Hepatocyte (in vitro differentiated cells): Measurements from ENCODE around the gene AHCTF1. TPM values are rescaled to one million over a fixed set of nuclear protein-coding genes. Genes with fewer than 3 reads are reported as not detected.
"Not testable (repeated sequence)": the region's sequence is repeated elsewhere in the genome, so short reads cannot be mapped to it uniquely, and the experiment has no call there.

ENCODE experiments used
- DNase-seq: peaks from one replicate; pipeline ENCODE4 v3.0.0-alpha.2; 2016; ENCODE audit warnings: low spot score
- H2AFZ ChIP-seq: fragments of 200-600 bp; sonication (generic); 2 replicates; pipeline ENCODE4 v1.6.0; 2016; ENCODE audit warnings: antibody characterized with exemption, mild to moderate bottlenecking
- H3K27ac ChIP-seq: fragments of 200-600 bp; sonication (generic); 2 replicates; pipeline ENCODE4 v1.5.1; 2016; ENCODE audit warnings: mild to moderate bottlenecking
- H3K27me3 ChIP-seq: fragments of 200-600 bp; sonication (generic); 2 replicates; pipeline ENCODE4 v1.6.1; 2016
- H3K36me3 ChIP-seq: fragments of 200-600 bp; sonication (generic); replicated peaks from 2 replicates; pipeline ENCODE4 v1.5.1; 2016; ENCODE audit warnings: low read depth; ENCODE audit not compliant: insufficient read depth
- H3K4me1 ChIP-seq: fragments of 200-600 bp; sonication (generic); 2 replicates; pipeline ENCODE4 v1.5.1; 2016; ENCODE audit warnings: mild to moderate bottlenecking, moderate library complexity; ENCODE audit not compliant: insufficient read depth
- H3K4me2 ChIP-seq: fragments of 200-600 bp; sonication (generic); 2 replicates; pipeline ENCODE4 v1.6.0; 2016
- H3K4me3 ChIP-seq: fragments of 200-600 bp; sonication (generic); 2 replicates; pipeline ENCODE4 v1.5.1; 2016; ENCODE audit warnings: mild to moderate bottlenecking
- H3K79me2 ChIP-seq: fragments of 200-600 bp; sonication (generic); 2 replicates; pipeline ENCODE4 v1.6.0; 2017; ENCODE audit warnings: mild to moderate bottlenecking
- H3K9me2 ChIP-seq: fragments of 200-600 bp; sonication (generic); replicated peaks from 2 replicates; pipeline ENCODE4 v1.6.0; 2017; ENCODE audit warnings: mild to moderate bottlenecking; ENCODE audit not compliant: insufficient read depth
- H3K9me3 ChIP-seq: fragments of 200-600 bp; sonication (generic); 2 replicates; pipeline ENCODE4 v1.5.1; 2016; ENCODE audit warnings: low read depth, mild to moderate bottlenecking
- H4K20me1 ChIP-seq: fragments of 200-600 bp; sonication (generic); 2 replicates; pipeline ENCODE4 v1.6.0; 2016; ENCODE audit warnings: mild to moderate bottlenecking; ENCODE audit not compliant: insufficient read depth, poor library complexity, severe bottlenecking
- CTCF ChIP-seq: fragments of 200-600 bp; sonication (generic); IDR thresholded peaks from 2 replicates; pipeline ENCODE4 v1.5.1; 2016; ENCODE audit warnings: antibody characterized with exemption, mild to moderate bottlenecking; ENCODE audit not compliant: poor library complexity
- EZH2 ChIP-seq: fragments of 200-600 bp; sonication (generic); IDR thresholded peaks from 2 replicates; pipeline ENCODE4 v1.6.1; 2016; ENCODE audit warnings: antibody characterized with exemption, mild to moderate bottlenecking, borderline replicate concordance
- EZH2phosphoT487 ChIP-seq: fragments of 200-600 bp; sonication (generic); IDR thresholded peaks from one replicate; pipeline ENCODE4 v1.6.1; 2018; ENCODE audit warnings: antibody characterized with exemption, mild to moderate bottlenecking, low read depth, moderate library complexity; ENCODE audit not compliant: unreplicated experiment, severe bottlenecking
- WGBS: methylation state at CpG from one replicate; pipeline ENCODE4 v1.1.6; 2016; ENCODE audit warnings: low lambda C conversion rate; ENCODE audit errors: missing lambda C conversion rate; 5-methylcytosine and 5-hydroxymethylcytosine counted together
- polyA plus RNA-seq: library from polyadenylated mRNA; unstranded; fragments of >200 nt; fragmentation: Nextera tagmentation; extraction: Ambion mirVana; gene quantifications from 2 replicates; pipeline ENCODE4 v1.2.1, GENCODE V29; 2016
- total RNA-seq: library from RNA; depleted of rRNA; stranded (reverse); fragments of >200 nt; gene quantifications from 2 replicates; pipeline ENCODE4 v1.2.3, GENCODE V29; 2014

AHCTF1 gene
- total and polyA plus RNA-seq, 2 experiments from 2014 or later: 9.7 to 36.4 TPM

DNA sequence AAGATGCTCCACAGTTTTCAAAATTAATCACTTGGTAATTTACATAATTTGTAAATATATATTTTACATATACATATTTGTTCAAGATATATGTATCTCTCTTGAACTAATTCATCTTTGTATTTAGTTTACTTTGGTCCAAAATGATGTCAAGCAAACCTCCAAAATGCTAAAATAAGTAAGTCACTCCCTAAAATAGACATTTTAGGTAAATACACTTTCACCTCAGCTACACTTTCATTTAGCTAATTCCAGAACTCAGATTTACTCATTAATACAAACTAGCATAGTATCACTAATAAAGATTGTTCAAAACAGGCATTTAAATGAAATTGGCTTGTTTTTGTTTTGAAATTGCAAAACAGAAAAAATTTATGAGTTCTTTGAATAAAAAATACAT is 40.6 kb downstream of the AHCTF1 start:
- Histone ChIP-seq H3K27ac (no peak overlapping the region), H3K36me3 (peaks cover 3% of the 10 kb centered on the region), H3K4me2 (no peak overlapping the region), H3K4me1 (no peaks in the 10 kb centered on the region), H3K4me3 (no peak overlapping the region), H4K20me1 (no peaks in the 10 kb centered on the region), H3K9me3 (no peaks in the 10 kb centered on the region), H2AFZ (no peak overlapping the region), H3K79me2 (peaks cover 3% of the 10 kb centered on the region), H3K9me2 (no peaks in the 10 kb centered on the region), H3K27me3 (no peaks in the 10 kb centered on the region)
- TF ChIP-seq EZH2phosphoT487: no peak
- no peak for TF ChIP-seq CTCF
- TF ChIP-seq EZH2: no peak
- DNase-seq: no peak

DNA sequence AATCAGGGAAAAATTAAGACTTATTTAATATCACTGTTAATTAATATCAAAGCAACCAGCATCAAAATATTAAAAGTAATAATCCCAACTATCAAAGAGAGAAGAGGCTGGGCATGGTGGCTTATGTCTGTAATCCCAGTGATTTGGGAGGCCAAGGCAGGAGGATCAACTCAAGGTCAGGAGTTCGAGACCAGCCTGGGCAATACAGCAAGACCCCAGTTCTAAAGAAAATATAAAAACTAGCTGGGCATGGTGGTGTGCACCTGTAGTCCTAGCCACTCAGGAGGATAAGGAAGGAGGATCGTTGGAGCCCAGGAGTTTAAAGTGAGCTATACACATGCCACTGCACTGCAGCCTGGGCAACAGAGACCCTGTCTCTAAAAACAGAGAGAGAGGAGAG is 43.2 kb downstream of the AHCTF1 start:
- Histone ChIP-seq H3K4me2 (no peak overlapping the region), H2AFZ (no peak overlapping the region), H3K4me1 (no peaks in the 10 kb centered on the region), H3K9me2 (no peaks in the 10 kb centered on the region), H3K27ac (no peak overlapping the region), H3K27me3 (no peaks in the 10 kb centered on the region), H3K9me3 (no peaks in the 10 kb centered on the region), H3K79me2 (peaks cover 4% of the 10 kb centered on the region), H3K4me3 (no peak overlapping the region), H4K20me1 (no peaks in the 10 kb centered on the region), H3K36me3 (peaks cover 3% of the 10 kb centered on the region)
- WGBS: 90% methylated on average over 2 of the region's 2 CpGs
- TF ChIP-seq CTCF (no peak), EZH2phosphoT487 (no peak), EZH2 (no peak)
- DNase-seq: no peak

- H3K27ac ChIP-seq, H2AFZ ChIP-seq, H3K4me2 ChIP-seq, H3K79me2 ChIP-seq, H3K27me3 ChIP-seq, DNase-seq, H3K36me3 ChIP-seq, H3K4me3 ChIP-seq, H3K9me2 ChIP-seq, H4K20me1 ChIP-seq, H3K9me3 ChIP-seq, H3K4me1 ChIP-seq: not testable (repeated sequence)
- WGBS: 95% methylated on average over 5 of the region's 5 CpGs
Measured at GRCh38 chr1:246885389-246885788, 46.4 kb downstream of the AHCTF1 start.

GRCh38 chr1:246878551-246878950 is 53.2 kb downstream of the AHCTF1 start:
- no peaks in the 10 kb centered on the region for H3K9me3 ChIP-seq
- H3K36me3 ChIP-seq: no peaks in the 10 kb centered on the region
- no peak overlapping the region for H3K4me3 ChIP-seq
- no peak for TF ChIP-seq EZH2
- no peak for TF ChIP-seq CTCF
- TF ChIP-seq EZH2phosphoT487: no peak
- no peaks in the 10 kb centered on the region for H4K20me1 ChIP-seq
- H3K79me2 ChIP-seq: peaks cover 7% of the 10 kb centered on the region
- no peaks in the 10 kb centered on the region for H3K27me3 ChIP-seq
- H3K27ac ChIP-seq: no peak overlapping the region
- H3K4me2 ChIP-seq: no peak overlapping the region
- WGBS: 95% methylated on average over 4 of the region's 4 CpGs
- no peak overlapping the region for H2AFZ ChIP-seq
- H3K4me1 ChIP-seq: no peaks in the 10 kb centered on the region
- DNase-seq: no peak
- no peaks in the 10 kb centered on the region for H3K9me2 ChIP-seq
